ENCODE measurements around the gene WIZ. TPM values are rescaled to one million over a fixed set of nuclear protein-coding genes. Genes with fewer than 3 reads are reported as not detected.

The WIZ gene
- total RNA-seq, 1 donor from 2014 or later: 42.7 TPM

DNA sequence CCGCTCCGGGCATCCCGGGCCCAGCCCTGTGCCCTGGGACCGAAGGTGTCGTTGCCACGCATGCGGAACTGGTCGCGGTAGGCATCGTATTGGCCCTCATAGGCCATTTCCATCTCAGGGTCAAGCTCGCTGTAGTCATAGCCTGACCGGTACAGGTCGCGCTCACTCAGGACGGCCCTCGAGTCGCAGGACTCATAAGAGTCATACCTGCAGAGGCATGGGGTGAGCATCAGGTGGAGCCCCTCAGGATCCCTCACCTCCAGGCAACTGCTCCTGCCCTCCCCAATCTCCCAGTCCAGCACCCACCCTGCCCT lies 48.4 kb downstream of the WIZ start:
- TF ChIP-seq, protein P1, sequence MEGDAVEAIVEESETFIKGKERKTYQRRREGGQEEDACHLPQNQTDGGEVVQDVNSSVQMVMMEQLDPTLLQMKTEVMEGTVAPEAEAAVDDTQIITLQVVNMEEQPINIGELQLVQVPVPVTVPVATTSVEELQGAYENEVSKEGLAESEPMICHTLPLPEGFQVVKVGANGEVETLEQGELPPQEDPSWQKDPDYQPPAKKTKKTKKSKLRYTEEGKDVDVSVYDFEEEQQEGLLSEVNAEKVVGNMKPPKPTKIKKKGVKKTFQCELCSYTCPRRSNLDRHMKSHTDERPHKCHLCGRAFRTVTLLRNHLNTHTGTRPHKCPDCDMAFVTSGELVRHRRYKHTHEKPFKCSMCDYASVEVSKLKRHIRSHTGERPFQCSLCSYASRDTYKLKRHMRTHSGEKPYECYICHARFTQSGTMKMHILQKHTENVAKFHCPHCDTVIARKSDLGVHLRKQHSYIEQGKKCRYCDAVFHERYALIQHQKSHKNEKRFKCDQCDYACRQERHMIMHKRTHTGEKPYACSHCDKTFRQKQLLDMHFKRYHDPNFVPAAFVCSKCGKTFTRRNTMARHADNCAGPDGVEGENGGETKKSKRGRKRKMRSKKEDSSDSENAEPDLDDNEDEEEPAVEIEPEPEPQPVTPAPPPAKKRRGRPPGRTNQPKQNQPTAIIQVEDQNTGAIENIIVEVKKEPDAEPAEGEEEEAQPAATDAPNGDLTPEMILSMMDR (IDR thresholded peaks at IDR 0.05; ENCODE audit: insufficient read depth, low read length, poor library complexity, severe bottlenecking): no peak
- H3K27me3 ChIP-seq (ENCODE audit: control insufficient read depth, insufficient read depth, low read length): no peaks in the 10 kb centered on the region
- no peak for DNase-seq (ENCODE audit: low read depth)
- H3K36me3 ChIP-seq (ENCODE audit: control insufficient read depth, insufficient read depth, low read length): peaks cover 4% of the 10 kb centered on the region
- H3K4me3 ChIP-seq (ENCODE audit: low read depth, low read length): no peak overlapping the region

DNA sequence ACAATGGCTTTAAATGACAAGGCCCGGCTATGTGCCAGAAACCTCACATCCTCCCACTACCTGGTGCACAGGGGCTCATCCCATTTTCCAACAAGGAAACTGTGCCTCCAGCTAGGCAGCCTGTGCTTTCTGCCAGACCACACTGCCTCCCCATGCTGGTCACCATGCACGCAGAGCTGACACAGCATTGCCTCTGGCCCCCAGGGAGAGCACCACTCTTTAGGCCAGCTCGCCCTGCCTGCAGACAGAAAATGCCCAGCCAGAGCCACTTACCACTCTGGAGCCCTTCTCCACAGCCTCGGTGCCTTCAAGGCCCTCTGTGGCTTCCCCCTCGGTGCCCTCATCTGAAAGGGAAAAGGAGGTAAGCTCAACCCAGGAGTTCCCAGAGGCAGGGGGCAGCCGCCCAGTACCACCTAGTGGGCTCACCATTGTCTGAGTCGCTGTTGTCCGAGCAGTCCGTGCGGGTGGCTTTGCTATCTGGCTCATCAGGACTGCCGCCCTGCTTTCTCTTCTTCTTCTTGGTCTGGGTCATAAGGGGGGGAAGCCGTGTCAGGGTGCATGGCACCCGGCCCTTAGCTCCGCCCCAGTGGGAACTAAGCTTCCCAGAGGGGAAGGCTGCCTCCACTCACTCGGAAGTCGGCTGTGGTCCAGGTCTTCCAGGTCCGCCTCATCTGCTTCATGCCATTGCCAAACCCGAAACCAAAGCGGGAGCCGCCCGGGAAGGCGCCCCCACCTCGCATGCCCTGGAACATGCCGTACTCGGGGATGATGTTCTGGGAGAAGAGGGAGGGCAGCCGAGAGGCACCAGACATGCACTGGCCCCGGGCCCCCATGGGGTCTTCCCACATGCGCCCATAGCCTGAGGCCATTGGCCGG lies 49.0 kb downstream of the WIZ start:
- DNase-seq (ENCODE audit: low read depth): no peak
- Histone ChIP-seq H3K4me3 (ENCODE audit: low read depth, low read length) (no peak overlapping the region), H3K36me3 (ENCODE audit: control insufficient read depth, insufficient read depth, low read length) (peaks cover 4% of the 10 kb centered on the region), H3K27me3 (ENCODE audit: control insufficient read depth, insufficient read depth, low read length) (no peaks in the 10 kb centered on the region)
- TF ChIP-seq, protein P1 (IDR thresholded peaks at IDR 0.05; ENCODE audit: insufficient read depth, low read length, poor library complexity, severe bottlenecking): no peak

DNA sequence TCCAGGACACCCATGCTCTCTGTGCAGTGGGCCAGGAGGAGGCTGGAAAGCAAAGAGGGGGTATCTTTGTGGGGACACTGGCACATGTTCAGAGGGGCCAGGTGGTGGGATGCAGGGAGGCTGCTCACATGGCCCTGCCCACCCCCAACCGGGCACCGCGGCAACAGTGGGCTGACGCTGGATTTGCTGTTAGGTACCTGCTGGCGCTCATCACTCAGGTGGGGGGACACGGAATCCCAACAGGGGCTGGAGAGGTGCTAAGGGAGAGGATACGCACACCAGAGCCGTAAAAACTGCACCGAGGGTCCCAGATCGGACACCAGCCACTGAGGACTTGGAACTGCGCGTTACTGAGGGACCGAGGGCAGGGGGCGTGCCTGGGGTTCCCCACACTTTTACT lies 50.1 kb downstream of the WIZ start:
- Histone ChIP-seq H3K27me3 (ENCODE audit: control insufficient read depth, insufficient read depth, low read length) (no peaks in the 10 kb centered on the region), H3K36me3 (ENCODE audit: control insufficient read depth, insufficient read depth, low read length) (peaks cover 4% of the 10 kb centered on the region), H3K4me3 (ENCODE audit: low read depth, low read length) (no peak overlapping the region)
- TF ChIP-seq, protein P1 (IDR thresholded peaks at IDR 0.05; ENCODE audit: insufficient read depth, low read length, poor library complexity, severe bottlenecking): no peak
- no peak for DNase-seq (ENCODE audit: low read depth)

DNA sequence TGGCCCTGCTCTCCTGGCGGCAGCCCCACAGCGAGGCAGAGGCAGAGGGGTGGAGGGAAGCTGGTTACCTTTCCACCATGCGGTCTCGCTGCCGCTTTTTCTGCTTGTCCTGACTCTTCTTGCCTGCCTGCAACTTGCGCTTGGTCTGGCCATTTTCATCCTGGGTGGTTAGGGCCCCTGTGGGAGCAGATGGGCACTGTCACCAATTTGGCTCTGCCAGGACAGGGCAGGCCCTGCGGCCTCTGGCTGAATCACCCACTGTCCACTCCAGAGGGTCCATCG lies 50.6 kb downstream of the WIZ start:
- TF ChIP-seq, protein P1 (IDR thresholded peaks at IDR 0.05; ENCODE audit: insufficient read depth, low read length, poor library complexity, severe bottlenecking): no peak
- no peaks in the 10 kb centered on the region for H3K27me3 ChIP-seq (ENCODE audit: control insufficient read depth, insufficient read depth, low read length)
- H3K4me3 ChIP-seq (ENCODE audit: low read depth, low read length): no peak overlapping the region
- no peak for DNase-seq (ENCODE audit: low read depth)
- H3K36me3 ChIP-seq (ENCODE audit: control insufficient read depth, insufficient read depth, low read length): peaks cover 4% of the 10 kb centered on the region

DNA sequence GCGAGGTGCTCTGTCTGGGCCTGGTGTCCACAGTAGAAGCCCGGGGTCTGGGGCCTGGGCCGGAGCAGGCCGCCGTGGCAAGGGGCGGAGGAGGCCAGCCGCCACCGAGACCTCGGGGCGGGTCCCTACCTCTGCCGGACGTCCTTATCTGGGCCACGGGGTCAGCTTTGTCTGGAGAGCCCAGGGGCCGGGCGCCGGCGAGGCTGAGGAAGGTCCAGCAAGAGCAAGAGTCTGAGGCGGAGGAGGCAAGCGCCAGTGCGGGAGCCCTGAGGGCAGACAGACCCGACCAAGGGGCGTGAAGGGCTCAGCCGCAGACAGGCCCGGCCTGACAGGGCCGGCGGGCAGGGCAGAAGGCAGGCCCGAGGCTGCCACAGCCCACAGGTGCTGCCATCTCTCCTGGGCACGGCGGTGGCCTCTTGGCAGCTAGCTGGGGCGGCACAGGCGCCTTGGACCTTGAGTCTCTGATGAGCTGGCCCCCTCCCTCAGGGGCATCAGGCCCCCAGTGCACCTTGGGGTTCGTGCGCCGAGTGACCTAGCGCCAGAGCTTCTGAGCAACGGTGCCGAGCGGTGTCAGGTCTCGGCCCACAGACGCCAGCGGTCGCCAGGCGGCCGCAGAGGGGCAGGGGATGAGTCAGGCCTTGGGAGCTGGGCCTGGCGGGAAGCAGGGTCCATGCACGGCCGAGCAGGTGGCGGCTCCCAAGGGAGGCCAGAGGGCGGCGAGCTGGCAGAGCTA lies 51.1 kb downstream of the WIZ start:
- Histone ChIP-seq H3K36me3 (ENCODE audit: control insufficient read depth, insufficient read depth, low read length) (peaks cover 4% of the 10 kb centered on the region), H3K4me3 (ENCODE audit: low read depth, low read length) (no peak overlapping the region), H3K27me3 (ENCODE audit: control insufficient read depth, insufficient read depth, low read length) (no peaks in the 10 kb centered on the region)
- TF ChIP-seq, protein P1 (IDR thresholded peaks at IDR 0.05; ENCODE audit: insufficient read depth, low read length, poor library complexity, severe bottlenecking): no peak
- no peak for DNase-seq (ENCODE audit: low read depth)
